Ishikawa (cell line): Measurements from ENCODE around the gene DOC2B.

Source experiments
- CEBPB ChIP-seq: IDR thresholded peaks from 2 replicates; pipeline ENCODE4 v1.6.1; 2012
- EP300 ChIP-seq: IDR thresholded peaks from 2 replicates; pipeline ENCODE4 v1.6.1; 2012; ENCODE audit warnings: borderline replicate concordance
- NFIC ChIP-seq: IDR thresholded peaks from 2 replicates; pipeline ENCODE4 v1.6.1; 2012
- RAD21 ChIP-seq: IDR thresholded peaks from 2 replicates; pipeline ENCODE4 v1.6.1; 2012; ENCODE audit warnings: low read depth
- TCF12 ChIP-seq: IDR thresholded peaks from 2 replicates; pipeline ENCODE4 v1.6.1; 2012; ENCODE audit warnings: low read depth
- TEAD4 ChIP-seq: IDR thresholded peaks from 2 replicates; pipeline ENCODE4 v1.6.1; 2012
- TF ChIP-seq, protein P1 (sequence below): IDR thresholded peaks from 2 replicates; pipeline ENCODE4 v1.6.1; 2012; ENCODE audit warnings: low read depth, mild to moderate bottlenecking
- TF ChIP-seq, protein P2 (sequence below): IDR thresholded peaks from 2 replicates; pipeline ENCODE4 v1.6.1; 2012

DNA sequence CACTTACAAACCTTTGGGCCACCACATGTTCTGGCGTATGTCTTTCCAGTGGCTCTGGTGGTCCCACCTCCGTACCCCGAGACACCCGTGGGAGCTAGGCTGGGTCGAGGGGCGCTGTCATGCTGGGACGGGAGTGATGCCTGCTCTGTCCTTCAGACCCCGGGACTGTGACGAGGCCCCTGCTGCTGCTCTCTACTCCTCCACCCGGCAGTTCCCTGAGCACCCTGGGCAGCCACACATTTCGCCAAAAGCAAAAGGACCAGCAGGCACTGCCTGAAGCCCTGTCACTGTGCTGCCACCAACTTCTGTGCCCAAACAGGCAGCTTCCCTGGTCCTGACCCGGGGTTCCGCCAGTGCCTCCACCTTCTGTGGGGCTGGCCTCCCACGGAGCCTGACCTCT, 15.5 kb downstream of the DOC2B start:
- TF ChIP-seq CEBPB = no peak
- TF ChIP-seq EP300 = no peak
- TF ChIP-seq NFIC = no peak
- TF ChIP-seq, protein P1, sequence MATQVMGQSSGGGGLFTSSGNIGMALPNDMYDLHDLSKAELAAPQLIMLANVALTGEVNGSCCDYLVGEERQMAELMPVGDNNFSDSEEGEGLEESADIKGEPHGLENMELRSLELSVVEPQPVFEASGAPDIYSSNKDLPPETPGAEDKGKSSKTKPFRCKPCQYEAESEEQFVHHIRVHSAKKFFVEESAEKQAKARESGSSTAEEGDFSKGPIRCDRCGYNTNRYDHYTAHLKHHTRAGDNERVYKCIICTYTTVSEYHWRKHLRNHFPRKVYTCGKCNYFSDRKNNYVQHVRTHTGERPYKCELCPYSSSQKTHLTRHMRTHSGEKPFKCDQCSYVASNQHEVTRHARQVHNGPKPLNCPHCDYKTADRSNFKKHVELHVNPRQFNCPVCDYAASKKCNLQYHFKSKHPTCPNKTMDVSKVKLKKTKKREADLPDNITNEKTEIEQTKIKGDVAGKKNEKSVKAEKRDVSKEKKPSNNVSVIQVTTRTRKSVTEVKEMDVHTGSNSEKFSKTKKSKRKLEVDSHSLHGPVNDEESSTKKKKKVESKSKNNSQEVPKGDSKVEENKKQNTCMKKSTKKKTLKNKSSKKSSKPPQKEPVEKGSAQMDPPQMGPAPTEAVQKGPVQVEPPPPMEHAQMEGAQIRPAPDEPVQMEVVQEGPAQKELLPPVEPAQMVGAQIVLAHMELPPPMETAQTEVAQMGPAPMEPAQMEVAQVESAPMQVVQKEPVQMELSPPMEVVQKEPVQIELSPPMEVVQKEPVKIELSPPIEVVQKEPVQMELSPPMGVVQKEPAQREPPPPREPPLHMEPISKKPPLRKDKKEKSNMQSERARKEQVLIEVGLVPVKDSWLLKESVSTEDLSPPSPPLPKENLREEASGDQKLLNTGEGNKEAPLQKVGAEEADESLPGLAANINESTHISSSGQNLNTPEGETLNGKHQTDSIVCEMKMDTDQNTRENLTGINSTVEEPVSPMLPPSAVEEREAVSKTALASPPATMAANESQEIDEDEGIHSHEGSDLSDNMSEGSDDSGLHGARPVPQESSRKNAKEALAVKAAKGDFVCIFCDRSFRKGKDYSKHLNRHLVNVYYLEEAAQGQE = no peak
- no peak for TF ChIP-seq RAD21
- TF ChIP-seq, protein P2, sequence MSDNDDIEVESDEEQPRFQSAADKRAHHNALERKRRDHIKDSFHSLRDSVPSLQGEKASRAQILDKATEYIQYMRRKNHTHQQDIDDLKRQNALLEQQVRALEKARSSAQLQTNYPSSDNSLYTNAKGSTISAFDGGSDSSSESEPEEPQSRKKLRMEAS = no peak
- no peak for TF ChIP-seq TCF12
- TF ChIP-seq TEAD4 = no peak
